Stomach (tissue), 4 donors: ENCODE data around the gene HOXD4.

Source experiments
- EP300 ChIP-seq: sonication (generic); formaldehyde crosslinking; IDR thresholded peaks from one replicate; pipeline ENCODE4 v1.6.1; 2017; ENCODE audit warnings: antibody characterized with exemption
- TF ChIP-seq, protein P1 (sequence below), 7 experiments: fragments of 450-650 bp in 4 of 7; fragments of 200-600 bp in 3 of 7; sonication (generic) in 3 of 7; IDR thresholded peaks; one replicate each; pipeline ENCODE4 v1.5.1; 2016 to 2019; ENCODE audit warnings: antibody characterized with exemption in 7 of 7, control low read depth in 2 of 7, mild to moderate bottlenecking in 1 of 7

DNA sequence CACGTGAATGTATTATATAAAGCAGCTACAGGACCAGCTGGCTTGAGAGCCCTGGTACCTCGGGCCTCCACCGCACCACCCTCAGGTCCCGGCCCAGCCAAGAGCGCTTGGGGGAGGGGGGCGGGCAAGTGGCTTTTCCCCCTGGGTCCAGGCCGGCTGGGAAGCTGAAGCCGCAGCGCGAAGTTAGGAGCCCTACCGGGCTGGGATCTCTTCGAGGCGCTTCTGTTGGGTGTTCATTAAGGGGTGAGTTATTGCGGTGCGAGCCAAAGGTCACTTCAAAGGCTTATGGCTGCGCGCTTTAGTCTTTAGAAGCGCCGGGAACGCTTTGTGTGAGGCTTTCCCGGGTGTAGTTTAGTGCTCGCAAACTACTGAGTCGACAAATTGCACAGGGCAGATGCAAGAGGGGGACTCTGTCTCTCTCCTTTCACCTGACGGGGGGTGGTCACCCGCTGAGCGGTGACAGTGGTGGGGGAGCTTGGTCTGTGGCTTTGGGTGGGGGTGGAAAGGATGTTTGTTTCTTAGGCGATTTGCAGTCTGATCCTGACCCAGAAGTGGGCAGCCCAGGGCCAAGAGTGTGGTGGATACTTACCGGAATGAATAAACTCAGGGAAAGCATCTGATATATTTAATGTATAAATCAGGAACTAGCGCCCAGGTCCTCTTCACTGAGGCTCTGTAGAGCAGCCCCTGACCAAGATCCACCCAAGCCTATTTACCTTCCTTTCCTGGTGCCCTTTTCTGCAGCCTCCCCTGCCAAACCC lies 11.7 kb downstream of the HOXD4 start:
- TF ChIP-seq, protein P1, sequence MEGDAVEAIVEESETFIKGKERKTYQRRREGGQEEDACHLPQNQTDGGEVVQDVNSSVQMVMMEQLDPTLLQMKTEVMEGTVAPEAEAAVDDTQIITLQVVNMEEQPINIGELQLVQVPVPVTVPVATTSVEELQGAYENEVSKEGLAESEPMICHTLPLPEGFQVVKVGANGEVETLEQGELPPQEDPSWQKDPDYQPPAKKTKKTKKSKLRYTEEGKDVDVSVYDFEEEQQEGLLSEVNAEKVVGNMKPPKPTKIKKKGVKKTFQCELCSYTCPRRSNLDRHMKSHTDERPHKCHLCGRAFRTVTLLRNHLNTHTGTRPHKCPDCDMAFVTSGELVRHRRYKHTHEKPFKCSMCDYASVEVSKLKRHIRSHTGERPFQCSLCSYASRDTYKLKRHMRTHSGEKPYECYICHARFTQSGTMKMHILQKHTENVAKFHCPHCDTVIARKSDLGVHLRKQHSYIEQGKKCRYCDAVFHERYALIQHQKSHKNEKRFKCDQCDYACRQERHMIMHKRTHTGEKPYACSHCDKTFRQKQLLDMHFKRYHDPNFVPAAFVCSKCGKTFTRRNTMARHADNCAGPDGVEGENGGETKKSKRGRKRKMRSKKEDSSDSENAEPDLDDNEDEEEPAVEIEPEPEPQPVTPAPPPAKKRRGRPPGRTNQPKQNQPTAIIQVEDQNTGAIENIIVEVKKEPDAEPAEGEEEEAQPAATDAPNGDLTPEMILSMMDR (IDR thresholded peaks at IDR 0.05), result no peak
- no peak for TF ChIP-seq EP300
